Measurements from ENCODE around the gene DAPK1. TPM values are rescaled to one million over a fixed set of nuclear protein-coding genes. Genes with fewer than 3 reads are reported as not detected.

Gene DAPK1
- polyA plus RNA-seq, 1 experiment: 0.12 TPM

DNA sequence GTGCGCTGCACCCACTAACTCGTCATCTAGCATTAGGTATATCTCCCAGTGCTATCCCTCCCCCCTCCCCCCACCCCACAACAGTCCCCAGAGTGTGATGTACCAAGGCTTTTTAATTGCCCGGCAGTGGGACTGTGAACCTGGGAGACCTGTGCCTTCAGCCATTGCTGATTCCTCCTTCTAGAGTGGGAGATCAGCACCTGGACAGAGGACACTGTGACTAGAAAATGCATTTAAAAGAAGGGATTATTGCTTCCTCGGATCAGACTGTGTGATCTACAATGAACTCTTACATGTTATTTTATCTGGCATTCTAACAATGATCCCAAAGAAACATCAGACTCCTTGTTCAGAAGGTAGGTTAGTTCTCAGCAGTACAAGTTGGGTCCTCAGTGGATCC lies 254.2 kb downstream of the DAPK1 start:
- ChIA-PET CTCF (no interaction called here), POLR2A (no interaction called here)
- H3K27ac ChIP-seq (ENCODE audit: low read depth, low read length): no peak overlapping the region
- no peak for DNase-seq (ENCODE audit: low read depth, low spot score)
- H3K27me3 ChIP-seq (ENCODE audit: control insufficient read depth, insufficient read depth, low read length): peaks cover 4% of the 10 kb centered on the region
- H3K4me3 ChIP-seq (ENCODE audit: low read depth, low read length): no peak overlapping the region
- TF ChIP-seq, protein P1, sequence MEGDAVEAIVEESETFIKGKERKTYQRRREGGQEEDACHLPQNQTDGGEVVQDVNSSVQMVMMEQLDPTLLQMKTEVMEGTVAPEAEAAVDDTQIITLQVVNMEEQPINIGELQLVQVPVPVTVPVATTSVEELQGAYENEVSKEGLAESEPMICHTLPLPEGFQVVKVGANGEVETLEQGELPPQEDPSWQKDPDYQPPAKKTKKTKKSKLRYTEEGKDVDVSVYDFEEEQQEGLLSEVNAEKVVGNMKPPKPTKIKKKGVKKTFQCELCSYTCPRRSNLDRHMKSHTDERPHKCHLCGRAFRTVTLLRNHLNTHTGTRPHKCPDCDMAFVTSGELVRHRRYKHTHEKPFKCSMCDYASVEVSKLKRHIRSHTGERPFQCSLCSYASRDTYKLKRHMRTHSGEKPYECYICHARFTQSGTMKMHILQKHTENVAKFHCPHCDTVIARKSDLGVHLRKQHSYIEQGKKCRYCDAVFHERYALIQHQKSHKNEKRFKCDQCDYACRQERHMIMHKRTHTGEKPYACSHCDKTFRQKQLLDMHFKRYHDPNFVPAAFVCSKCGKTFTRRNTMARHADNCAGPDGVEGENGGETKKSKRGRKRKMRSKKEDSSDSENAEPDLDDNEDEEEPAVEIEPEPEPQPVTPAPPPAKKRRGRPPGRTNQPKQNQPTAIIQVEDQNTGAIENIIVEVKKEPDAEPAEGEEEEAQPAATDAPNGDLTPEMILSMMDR (IDR thresholded peaks at IDR 0.05; ENCODE audit: low read depth, low read length): no peak
- H3K9me3 ChIP-seq (ENCODE audit: control insufficient read depth, insufficient read depth, low read length): peaks cover 3% of the 10 kb centered on the region; the same call in 1 of the 2 replicates

DNA sequence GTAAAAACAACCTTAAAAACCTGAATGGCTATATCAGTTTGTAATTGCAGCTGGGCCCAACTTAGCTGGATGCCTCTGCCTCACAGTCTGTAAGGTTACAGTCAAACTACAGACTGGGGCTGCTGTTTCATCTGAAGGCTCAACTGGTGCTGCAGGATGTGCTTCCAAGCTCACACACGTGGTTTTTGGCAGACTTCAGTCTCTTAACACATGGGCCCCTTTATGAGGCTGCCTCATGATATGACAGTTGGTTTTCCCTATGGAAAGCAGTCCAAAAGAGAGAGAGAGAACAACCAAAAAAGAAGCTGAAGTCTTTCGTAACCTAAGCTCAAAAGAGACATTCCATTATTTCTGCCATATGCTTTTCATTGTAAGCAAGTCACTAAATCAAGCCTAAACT lies 255.6 kb downstream of the DAPK1 start:
- Histone ChIP-seq H3K9me3 (ENCODE audit: control insufficient read depth, insufficient read depth, low read length) (peaks cover 3% of the 10 kb centered on the region; the same call in 1 of the 2 replicates), H3K27ac (ENCODE audit: low read depth, low read length) (no peak overlapping the region), H3K27me3 (ENCODE audit: control insufficient read depth, insufficient read depth, low read length) (no peaks in the 10 kb centered on the region), H3K4me3 (ENCODE audit: low read depth, low read length) (no peak overlapping the region)
- TF ChIP-seq, protein P1 (IDR thresholded peaks at IDR 0.05; ENCODE audit: low read depth, low read length): no peak
- no peak for DNase-seq (ENCODE audit: low read depth, low spot score)
- ChIA-PET POLR2A (no interaction called here), CTCF (no interaction called here)

Small RNA genes within 50 kb of the gene (small RNA-seq; reads per million reads assigned to genes)
- not detected for gene AL161787.1 (ENCODE audit: insufficient read length, low read depth)

Other genes with a start within 250 kb of the DAPK1 start
- gene CTSL, start 228.3 kb downstream of the DAPK1 start, polyA plus RNA-seq (2011; rRNA removed): 180 and 224 TPM in 2 replicates

Data from AG04450 (cell line).